SK-N-SH (cell line): ENCODE measurements around the gene MLXIP.

Source experiments
- EP300 ChIP-seq, 2 experiments: IDR thresholded peaks; 2 replicates each; pipeline versions ENCODE4 v1.4.0 to v1.6.1; 2012; ENCODE audit warnings: borderline replicate concordance in 1 of 2, low read depth in 1 of 2, low read length in 1 of 2
- EZH2phosphoT487 ChIP-seq: fragments of 200-600 bp; sonication (generic); IDR thresholded peaks from 2 replicates; pipeline ENCODE4 v1.6.1; 2017; ENCODE audit warnings: low read depth, mixed run types, mild to moderate bottlenecking, antibody characterized with exemption, moderate library complexity, borderline replicate concordance
- POLR2AphosphoS5 ChIP-seq: IDR thresholded peaks from 2 replicates; pipeline ENCODE4 v1.6.1; 2012; ENCODE audit warnings: low read depth, low read length
- RFX5 ChIP-seq: IDR thresholded peaks from 2 replicates; pipeline ENCODE4 v1.6.1; 2012; ENCODE audit warnings: mild to moderate bottlenecking, improper control_type of control experiment, low read length
- SIN3A ChIP-seq: IDR thresholded peaks from 2 replicates; pipeline ENCODE4 v1.6.1; 2012; ENCODE audit warnings: low read depth, mild to moderate bottlenecking, low read length, moderate library complexity, borderline replicate concordance
- TAF1 ChIP-seq: IDR thresholded peaks from 2 replicates; pipeline ENCODE4 v1.6.1; 2012; ENCODE audit warnings: low read depth, mild to moderate bottlenecking, low read length, moderate library complexity, borderline replicate concordance
- YY1 ChIP-seq: IDR thresholded peaks from 2 replicates; pipeline ENCODE4 v1.4.0; 2012; ENCODE audit warnings: low read depth, mild to moderate bottlenecking
- TF ChIP-seq, protein P1 (sequence below): fragments of 200-600 bp; sonication (generic); IDR thresholded peaks from 2 replicates; pipeline ENCODE4 v1.6.1; 2017; ENCODE audit warnings: antibody characterized with exemption, mild to moderate bottlenecking, moderate library complexity

DNA sequence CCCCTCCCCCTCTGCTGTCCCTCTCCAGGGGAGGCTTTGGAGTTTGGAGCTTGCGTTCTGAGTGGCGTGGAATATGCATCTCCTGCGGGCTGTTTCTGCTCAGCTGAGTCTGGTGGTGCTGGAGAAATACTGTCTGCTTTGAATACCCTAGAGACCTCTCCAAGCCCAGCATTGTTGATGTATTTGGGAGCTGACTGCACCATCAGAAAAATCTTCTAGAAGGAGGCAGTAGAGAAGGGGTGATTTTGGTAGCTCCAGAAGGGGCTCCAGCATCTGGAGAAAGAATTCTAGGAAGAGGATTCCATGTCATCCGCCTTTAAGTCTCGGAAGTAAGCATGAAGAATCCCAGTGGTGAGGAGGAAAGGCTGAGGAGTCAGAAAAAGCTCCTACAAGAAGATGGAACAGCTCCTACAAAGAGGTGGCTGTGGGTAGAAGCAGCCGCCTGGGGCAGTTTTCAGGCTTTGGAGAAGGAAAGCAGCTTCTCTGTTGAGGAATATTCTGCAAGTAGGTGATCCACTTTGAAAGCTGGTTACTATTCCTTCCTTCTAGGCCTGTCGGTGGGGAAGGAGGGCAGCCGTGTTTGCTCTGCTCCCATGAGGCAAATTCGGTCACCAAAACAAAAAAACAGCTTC lies 9.7 kb downstream of the MLXIP start:
- TF ChIP-seq, protein P1, sequence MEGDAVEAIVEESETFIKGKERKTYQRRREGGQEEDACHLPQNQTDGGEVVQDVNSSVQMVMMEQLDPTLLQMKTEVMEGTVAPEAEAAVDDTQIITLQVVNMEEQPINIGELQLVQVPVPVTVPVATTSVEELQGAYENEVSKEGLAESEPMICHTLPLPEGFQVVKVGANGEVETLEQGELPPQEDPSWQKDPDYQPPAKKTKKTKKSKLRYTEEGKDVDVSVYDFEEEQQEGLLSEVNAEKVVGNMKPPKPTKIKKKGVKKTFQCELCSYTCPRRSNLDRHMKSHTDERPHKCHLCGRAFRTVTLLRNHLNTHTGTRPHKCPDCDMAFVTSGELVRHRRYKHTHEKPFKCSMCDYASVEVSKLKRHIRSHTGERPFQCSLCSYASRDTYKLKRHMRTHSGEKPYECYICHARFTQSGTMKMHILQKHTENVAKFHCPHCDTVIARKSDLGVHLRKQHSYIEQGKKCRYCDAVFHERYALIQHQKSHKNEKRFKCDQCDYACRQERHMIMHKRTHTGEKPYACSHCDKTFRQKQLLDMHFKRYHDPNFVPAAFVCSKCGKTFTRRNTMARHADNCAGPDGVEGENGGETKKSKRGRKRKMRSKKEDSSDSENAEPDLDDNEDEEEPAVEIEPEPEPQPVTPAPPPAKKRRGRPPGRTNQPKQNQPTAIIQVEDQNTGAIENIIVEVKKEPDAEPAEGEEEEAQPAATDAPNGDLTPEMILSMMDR, result no peak
- TF ChIP-seq YY1 (no peak), TAF1 (no peak), SIN3A (no peak), EP300 (IDR thresholded peaks at IDR 0.05; ENCODE audit: borderline replicate concordance in 1 of 2, low read depth in 1 of 2, low read length in 1 of 2) (no peak), POLR2AphosphoS5 (no peak), EZH2phosphoT487 (no peak), RFX5 (no peak)
